Germinal center (tissue), 1 donor: ENCODE measurements around the gene TBXA2R.
"Not testable (repeated sequence)": the region's sequence is repeated elsewhere in the genome, so short reads cannot be mapped to it uniquely, and the experiment has no call there.

Source experiments
- DNase-seq: peaks from one replicate; pipeline ENCODE4 v3.0.0; 2012; ENCODE audit warnings: mixed read lengths, low spot score

The TBXA2R gene

DNA sequence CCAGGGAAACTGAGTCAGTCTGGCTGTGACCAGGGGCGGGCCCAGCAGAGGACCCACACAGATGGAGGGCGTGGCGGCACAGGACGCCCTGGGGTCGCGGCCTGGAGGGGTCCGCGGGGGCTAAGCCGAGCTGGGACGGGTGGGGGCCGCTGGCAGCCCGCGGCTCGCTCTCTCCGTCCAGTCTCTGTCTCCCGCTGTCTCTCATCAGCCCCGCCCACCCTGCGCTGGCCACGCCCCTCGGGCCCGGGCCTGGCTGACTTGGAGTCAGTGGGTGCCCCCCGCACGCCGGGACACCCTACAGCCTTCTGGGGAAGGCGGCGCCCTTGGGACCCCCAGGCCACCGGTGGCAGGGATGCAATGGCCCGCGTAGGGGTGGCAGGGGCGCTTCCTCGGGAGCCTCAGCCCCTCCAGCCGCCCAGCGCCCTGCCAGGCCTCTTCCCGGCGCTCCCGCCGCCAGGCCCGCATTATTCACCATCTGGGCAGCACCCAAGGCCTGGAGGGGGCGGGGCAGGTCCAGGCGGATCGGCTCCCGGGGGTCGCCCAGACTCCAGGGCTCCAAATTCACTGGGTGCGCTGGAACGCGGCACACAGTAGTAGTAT lies at the start of gene TBXA2R:
TBXA2R (minus strand) TSS at position 186 of the 600 bp plus-strand sequence. CDS start 6,241 bp downstream, outside the sequence.
- DNase-seq: peak; percentile 64

DNA sequence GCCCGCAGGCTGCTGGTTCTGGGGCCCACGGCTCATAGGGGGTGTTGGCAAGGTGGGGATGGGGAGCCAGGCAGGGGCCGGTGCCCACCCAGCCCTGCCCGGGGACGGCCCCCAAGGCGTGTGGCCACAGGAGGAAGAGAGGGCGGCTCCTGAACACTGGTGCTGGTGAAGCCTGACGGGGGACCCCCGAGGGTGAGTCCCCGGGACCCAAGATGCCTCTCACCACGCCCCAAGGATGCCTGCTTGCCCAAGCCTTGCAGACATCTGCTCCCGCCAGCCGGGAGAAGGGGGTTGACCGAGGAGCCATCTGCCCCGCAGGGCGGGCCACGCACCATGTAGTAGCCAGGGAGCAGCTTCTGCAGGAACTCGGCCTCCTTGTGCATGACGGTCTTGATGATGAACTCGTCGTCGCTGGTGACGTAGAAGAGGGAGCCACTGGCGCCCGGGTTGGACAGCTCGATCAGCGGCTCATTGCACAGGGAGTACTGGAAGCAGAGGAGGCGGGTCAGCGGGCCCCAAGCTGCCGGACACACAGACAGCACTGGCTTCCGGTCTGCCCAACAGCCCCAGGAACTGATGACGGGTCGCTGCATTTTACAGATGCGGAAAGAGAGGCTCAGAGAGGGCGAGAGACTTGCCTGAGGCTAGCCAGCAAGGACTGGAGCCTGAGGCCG lies 49.5 kb upstream of the TBXA2R start:
- no peak for DNase-seq

DNA sequence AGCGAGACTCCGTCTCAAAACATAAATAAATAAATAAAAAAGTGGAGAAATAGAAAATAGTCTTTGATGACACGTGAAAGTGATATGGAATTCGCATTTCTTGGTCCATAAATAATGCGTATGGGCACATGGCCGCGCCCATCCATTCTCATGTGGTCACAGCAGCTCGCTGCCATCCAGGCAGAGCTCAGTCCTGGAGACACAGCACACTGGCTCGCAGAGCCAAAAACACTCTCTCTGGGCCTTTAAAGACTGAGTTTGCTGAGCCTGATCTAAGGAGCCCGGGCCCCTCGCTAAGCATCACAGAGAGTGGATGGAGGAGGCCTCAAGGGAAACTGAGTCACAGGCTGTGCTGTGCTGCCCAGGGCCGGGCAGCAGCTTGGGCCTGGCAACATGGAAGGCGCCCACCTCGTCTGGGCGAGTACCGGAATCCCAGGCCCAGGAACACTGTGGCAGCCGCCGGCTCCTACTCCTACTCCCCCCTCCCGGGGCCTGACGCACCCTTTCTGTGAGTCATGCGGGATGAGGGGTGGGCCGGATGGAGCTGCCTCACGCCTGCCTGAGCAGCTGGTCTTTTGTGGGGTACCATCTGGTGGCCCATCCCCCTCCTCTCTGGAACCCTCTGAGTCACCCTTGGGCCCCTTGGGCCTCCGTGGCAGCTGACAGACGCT lies 48.9 kb upstream of the TBXA2R start:
- DNase-seq: no peak

DNA sequence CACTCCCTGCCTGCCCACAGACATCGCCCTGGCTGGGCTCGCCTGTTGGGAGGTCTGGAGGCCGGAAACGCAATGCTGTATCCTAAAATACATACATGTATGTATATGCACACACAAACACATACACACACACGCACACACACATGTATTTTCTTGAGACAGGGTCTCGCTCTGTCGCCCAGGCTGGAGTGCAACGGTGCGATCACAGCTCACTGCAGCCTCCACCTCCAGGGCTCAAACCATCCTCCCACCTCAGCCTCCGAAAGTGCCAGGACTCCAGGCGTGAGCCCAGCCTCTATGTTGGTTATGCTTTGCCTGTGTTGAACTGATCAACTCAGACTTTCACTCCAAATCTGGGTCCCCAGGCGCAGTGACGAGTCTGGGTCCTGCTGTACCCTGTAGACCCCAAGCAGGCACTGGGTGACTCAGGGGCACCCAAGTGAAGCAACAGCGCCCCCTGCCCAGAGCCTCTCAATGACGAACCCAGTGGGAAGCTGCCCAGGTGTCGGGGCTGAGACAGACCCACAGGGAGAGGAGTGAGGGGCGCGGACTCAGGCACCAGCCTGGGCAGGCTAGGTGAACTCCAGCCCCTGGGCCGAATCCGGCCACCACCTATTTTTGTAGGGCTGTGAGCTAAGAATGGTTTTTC lies 47.3 kb upstream of the TBXA2R start:
- DNase-seq: no peak

DNA sequence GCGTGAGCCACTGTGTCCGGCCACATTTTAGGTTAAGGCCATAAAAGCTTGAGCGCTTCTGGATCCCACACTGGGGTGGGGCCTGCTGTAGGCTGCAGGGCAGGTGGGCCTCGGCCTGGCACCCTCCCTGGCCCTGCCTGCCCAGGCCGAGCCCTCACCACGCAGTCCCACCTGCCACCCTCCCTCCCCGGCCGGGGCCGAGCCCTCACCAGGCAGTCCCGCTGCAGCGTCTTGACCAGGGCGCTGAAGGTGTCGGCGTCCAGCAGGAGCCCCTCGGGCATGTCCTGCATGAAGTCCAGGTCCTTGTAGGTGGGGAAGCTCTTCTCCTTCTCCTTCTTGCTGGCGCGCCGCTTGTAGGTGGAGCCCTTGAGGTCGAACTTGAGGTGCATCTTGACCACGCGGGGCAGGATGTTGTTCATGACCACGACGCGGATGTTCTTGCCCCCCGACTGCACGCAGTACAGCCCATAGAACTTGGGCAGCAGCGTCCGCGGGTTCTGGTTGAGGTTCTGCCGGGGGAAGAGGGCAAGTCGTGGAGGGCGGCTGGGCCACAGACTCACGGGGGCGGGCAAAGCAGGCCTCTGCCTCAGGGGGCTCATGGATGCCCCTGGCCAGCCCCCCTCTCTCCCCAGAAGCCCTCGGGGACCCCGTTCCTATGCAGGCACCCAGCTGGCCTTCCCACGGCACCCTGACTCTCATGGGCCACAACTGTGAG lies 46.6 kb upstream of the TBXA2R start:
- no peak for DNase-seq

DNA sequence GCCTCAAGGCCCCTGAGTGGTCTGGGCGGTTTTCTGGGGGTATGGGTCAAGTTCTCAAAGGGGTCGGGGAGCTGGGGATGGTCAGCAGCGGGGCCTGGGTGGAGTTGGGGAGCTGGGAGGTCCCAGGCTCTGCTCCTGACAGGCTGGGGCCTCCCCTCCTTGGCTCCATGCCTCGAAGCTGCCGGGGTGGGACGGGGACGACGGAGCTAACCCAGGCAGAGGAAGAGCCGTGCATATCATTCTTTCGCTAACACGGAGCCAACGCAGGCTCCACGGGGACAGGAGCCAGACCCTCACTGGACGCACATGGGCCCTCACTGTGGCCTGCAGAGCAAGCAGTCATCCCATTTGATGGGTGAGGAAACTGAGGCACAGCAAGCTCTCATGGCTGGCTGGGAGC lies 45.7 kb upstream of the TBXA2R start:
- no peak for DNase-seq

DNA sequence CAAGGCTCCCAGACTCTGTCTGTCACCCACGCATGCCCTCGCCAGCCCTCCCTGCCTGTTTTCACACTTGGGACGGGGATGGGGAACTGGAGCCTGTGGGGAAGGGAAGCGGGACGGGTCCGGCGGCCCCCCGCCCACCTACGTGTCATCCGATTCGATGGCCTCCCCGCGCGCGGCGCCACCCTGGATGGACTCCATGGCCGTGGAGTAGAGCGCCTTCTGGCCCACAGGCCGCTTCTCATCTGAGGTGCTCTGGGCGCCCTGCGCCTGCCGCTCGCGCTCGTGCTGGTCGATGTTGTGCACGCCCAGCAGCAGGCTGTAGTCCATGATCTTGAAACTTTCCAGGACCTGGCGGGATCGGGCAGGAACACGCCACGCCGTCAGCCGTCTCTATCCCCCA lies 45.0 kb upstream of the TBXA2R start:
- no peak for DNase-seq

DNA sequence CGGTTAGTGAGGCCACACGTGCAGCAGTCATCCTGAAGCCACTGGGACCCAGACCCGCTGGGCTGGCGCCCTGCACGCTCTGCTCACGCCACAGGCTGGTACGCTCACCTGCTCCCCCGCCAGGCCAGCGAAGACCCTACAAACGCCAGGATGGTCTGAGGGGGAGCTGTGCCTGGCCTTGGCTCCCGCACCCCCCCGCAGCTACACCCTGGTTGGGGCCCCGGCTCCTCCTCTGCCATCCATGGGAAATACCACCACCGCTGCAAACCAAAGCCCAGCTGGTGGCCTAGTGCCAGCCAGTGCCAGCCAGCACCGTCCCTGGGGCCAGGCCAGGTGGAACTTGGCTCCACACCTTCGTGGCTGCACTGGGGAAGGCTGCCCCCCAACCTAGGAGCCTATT lies 43.2 kb upstream of the TBXA2R start:
- no peak for DNase-seq

DNA sequence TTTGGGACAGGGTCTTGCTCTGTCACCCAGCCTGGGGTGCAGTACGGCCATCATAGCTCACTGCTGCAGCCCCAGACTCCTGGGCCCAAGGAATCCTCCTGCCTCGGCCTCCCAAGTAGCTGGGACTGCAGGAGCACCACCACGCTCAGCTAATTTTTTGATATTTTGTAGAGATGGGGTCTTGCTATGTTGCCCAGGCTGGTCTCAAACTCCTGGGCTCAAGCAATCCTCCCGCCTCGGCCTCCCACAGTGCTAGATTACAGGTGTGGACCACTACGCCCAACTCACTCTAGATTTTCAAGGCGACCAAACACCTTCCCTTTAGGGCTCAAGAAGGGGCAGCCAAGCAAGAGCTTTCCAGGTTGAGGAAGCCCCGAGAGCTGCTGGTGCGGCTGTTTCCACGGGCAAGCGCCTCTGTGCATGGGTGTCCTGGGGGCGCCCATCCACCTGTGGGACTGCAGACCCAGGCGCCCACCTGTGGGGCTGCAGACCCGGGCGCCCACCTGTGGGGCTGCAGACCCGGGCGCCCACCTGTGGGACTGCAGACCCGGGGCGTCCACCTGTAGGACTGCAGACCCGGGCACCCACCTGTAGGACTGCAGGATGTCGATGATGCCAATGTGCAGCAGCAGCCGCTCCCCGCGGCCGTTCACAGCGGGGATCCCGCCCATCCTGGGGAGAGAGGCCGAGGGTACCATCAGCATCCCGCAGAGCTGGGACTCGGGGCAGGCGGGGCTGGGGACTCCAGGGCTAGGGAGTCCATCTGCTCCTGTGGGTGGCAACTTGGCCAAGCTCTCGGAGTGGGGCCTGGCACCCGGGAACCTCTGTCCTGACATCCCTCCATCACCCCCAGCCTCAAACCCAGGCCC lies 41.6 kb upstream of the TBXA2R start:
- no peak for DNase-seq

DNA sequence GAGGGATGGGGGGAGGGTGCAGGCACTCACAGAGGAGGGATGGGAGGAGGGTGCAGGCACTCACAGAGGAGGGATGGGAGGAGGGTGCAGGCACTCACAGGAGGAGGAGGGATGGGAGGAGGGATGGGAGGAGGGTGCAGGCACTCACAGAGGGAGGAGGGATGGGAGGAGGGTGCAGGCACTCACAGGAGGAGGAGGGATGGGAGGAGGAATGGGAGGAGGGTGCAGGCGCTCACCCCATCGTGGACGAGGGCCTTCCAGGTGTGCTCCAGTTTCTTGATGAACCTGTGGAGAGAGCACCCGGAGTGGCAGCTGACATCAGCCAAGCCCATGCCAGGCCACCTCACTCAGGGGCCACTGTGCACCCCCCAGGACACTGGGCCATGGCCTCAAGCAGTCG lies 40.4 kb upstream of the TBXA2R start:
- DNase-seq: not testable (repeated sequence)

DNA sequence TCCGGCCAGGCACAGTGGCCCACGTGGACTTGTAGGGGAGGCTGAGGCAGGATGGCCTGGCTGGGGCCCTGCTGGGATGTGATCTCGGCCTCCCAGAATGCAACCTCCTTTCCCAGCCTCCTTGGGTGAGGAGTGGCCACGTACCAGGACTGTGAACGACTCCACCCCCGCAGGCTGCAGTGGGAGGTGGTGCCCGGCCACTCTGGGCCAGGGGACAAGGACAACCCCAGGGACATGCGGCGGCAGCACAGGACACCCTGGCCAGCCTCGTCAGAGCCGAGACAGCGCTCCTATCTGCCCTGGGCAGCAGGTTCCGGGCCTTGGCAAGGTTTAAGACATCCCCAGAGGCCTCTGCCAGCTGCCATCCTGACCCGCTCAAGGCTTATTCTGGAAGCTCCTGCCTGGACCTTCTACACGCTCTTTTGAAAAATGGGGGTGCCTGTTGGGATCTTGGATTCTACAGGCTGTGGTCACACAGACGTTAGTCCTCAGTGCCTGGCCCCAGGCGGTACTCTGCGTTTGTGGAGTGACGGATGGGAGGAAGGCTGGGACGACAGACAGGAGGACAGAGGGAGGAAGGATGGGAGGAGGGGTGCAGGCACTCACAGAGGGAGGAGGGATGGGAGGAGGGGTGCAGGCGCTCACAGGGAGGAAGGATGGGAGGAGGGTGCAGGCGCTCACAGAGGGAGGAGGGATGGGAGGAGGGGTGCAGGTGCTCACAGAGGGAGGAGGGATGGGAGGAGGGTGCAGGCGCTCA lies 39.8 kb upstream of the TBXA2R start:
- no peak for DNase-seq

DNA sequence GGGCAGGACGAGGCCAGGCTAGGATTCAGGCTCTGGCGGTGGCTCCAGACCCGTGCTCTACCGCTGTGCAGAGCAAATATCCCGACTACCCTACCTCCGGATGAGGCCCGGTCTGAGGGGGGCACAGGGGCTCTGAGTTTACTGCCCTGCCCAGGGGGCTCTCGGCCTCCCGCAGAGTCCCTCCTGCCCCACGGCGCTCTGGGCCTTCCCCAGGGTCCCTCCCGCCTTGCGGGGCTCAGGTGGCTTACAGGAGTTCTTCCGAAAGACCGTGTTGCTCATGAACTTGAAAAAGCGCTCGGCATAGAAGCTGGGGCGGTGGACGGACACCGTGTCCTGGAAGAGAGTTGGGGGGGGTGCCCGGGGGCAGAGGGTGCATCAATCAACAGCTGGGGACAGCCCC lies 39.1 kb upstream of the TBXA2R start:
- no peak for DNase-seq

DNA sequence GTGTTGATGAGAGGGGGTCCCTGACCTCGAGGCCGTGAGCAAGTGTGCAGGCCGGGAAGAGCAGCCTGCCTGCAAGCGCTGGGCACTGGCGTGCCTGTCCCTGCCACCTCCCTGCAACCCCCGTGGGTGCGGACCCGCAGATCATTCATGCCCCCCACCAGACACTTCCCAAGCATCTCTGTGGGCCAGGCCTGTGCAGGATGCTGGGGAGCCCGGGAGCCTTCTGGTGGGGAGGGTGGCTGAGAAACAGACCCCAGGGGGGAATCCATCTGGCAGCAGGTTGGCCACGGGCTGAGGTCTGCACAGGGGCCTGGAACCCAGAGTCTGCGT lies 38.4 kb upstream of the TBXA2R start:
- DNase-seq: no peak

DNA sequence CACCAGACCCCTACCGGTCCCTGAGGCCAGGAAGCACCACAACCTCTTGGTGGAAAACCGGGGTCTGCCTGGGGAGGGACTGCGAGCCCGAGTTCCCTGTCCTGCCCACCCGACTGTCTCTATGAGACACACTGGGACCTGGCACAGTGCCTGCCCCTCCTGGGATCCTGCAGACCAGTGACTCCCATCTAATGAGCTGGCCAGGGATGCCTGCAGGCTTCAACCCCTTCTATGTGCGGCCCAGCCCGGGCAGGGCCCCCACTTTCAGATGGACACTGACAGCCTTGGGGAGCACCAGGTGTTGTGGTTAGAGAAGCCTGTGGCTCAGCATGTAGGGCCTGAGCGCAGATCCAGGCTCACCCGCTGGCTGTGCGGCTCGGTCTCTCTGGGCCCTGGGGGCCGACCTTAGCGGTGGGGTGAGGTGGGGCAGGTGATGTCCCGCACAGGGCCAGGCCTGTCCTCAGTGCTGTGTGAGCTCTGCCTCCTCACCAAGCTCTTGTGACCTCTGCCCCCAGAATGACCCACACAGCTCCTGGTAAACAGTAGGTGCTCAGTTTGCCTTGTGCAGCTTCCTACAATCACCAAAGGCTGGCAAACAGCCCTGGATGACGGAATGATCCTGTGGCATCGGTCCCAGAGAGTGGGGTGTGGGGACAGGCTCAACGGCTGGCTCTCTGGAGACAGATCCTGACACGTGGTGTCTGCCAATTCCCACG lies 37.8 kb upstream of the TBXA2R start:
- DNase-seq: no peak

DNA sequence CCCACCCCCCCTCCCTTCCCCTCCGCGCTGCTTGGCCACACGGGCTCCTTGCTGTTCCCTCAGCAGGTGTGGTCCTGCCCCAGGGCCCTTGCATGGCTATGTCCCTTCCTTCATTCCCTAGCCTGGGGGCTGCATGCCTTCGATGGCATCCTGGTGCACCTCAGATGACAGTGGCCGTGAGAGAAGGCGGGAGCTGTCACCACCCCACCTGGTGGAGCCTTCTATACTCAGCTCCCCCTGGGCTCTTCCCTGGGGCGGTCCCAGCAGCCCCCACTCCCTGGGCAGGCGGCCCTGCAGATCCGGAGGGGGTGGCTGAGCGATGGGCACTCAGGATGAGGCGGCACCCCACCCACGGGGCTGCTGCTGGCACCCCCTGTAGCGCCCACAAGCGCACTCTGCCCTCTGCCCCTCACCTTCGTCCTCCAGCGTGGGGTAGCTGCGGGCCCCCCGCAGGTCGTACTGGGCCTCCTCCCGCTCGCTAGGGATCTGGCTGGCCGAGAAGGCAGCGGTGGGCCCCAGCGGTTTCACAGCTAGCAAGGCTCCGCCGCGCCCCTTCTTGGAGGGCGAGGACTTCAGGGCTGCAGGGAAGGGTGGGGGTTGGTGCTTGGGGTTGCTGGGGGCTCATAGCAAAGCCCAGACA lies 37.1 kb upstream of the TBXA2R start:
- no peak for DNase-seq

DNA sequence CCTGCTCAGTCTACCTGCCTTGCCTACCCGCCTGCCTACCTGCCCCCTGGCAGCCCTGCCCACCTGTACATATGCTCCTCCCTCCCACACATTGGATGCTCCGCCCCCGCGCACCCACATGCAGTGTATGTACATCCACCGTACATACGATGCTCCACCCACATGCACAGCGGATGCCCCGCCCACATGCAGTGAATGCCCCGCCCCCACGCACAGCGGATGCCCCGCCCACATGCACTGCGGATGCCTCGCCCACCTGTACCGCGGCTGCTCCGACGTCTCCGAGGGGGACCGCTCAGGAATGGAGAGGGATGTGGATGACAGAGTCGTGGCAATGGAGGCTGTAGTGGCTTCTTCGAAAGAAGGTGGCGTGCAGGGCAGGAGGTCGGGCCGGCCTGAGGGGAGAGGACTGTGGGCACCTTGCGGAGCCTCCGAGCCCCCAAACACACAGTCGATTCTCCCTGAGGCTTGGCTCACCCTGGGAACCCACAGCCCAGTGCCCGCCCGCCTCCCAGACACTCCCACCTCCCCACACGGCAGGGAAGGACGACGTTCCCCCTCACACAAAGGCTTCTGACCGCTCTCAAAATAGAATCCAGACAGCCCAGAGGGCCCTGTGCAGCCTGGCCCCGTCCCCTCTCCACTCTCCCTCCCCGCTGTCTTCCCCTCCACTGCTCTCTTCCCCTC lies 36.5 kb upstream of the TBXA2R start:
- DNase-seq: no peak

DNA sequence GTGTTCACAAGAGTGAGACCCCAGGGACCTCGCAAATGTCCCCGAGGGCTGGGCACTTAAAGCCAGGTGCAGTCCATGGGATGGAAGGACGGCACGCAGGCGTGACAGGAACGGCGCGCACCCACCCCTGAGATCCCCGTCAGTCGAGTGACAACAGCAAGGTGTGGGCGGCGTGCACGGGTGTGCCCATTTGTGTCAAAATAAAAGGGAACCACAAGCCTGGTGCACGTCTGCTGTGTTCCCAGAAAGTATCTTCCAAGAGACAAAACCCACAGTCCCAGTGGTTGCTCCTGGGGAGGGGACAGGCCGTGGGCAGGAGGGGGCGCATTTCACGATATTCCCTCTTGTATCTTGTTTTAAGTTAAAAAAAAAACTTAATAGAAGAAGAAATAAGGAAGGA lies 35.6 kb upstream of the TBXA2R start:
- no peak for DNase-seq

DNA sequence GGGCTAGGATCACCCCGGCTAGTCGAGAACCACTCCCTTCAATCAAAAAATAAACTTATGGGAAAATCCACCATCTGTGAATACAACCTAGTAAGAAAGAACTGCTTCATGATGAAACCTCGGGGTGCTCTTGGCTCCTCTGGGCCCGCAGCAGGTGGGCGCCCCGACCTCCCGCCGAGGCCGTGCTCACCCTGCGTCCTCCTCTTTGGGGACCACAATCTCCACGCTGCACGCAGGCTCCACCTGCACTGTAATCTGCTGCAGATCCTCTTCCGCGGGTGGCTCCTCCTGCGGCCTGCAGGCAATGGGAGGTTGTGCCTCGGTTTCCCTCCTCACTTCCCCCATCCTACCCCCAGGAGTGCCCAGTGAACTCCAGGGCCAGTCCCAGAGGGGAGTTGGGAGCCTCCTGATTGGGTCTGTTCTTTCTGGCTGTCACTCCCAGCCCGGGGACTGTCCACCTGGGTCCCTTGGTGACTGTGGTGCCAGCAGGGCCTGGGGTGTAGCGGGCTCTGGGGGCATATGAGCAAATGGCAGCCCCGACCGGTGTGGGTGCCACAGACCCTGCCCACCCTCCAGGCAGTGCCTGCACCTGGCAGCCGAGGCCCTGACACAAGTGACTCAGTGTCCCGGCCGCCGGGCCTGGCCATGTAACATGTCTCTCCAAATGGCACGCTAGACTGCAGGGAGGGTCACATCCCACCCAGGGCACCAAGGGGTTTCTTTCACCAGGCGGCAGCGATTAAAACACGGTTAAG lies 35.0 kb upstream of the TBXA2R start:
- DNase-seq: no peak
